Keratinocyte (primary cell): ENCODE data around the gene MICOS13. TPM values are rescaled to one million over a fixed set of nuclear protein-coding genes. Genes with fewer than 3 reads are reported as not detected.

ENCODE experiments used
- DNase-seq: peaks from one replicate; pipeline ENCODE4 v3.0.0-alpha.2; 2011; ENCODE audit warnings: low read depth, missing footprints, low spot score
- FAIRE-seq: peaks from 2 replicates; lab custom pipeline; 2011; peaks lifted over from hg19 to GRCh38; lab: Jason Lieb, UNC
- H2AFZ ChIP-seq: 2 replicates; pipeline ENCODE4 v1.6.0; 2012; ENCODE audit warnings: low read length, control low read depth, inconsistent platforms; ENCODE audit not compliant: control insufficient read depth
- H3K27ac ChIP-seq: 2 replicates; pipeline ENCODE4 v1.5.1; 2011; ENCODE audit warnings: low read length; ENCODE audit not compliant: control insufficient read depth, insufficient read depth
- H3K27me3 ChIP-seq: 3 replicates; pipeline ENCODE4 v1.6.0; 2011; ENCODE audit warnings: low read length; ENCODE audit not compliant: control insufficient read depth, insufficient read depth; ENCODE audit errors: extremely low read depth
- H3K36me3 ChIP-seq, 2 experiments: 2 replicates in 1 of 2; 3 replicates in 1 of 2; pipeline ENCODE4 v1.5.1; 2011; ENCODE audit warnings: low read length in 2 of 2, mild to moderate bottlenecking in 1 of 2; ENCODE audit not compliant: control insufficient read depth in 2 of 2, insufficient read depth in 2 of 2; ENCODE audit errors: extremely low read depth in 1 of 2
- H3K4me1 ChIP-seq: 3 replicates; pipeline ENCODE4 v1.5.1; 2011; ENCODE audit warnings: low read length; ENCODE audit not compliant: control insufficient read depth, insufficient read depth; ENCODE audit errors: extremely low read depth
- H3K4me2 ChIP-seq: 3 replicates; pipeline ENCODE4 v1.6.0; 2011; ENCODE audit warnings: low read depth, low read length; ENCODE audit not compliant: control insufficient read depth, insufficient read depth; ENCODE audit errors: extremely low read depth
- H3K4me3 ChIP-seq, 3 experiments: fragments of 200-600 bp in 1 of 3; sonication (generic) in 1 of 3; 2 replicates in 2 of 3; 3 replicates in 1 of 3; pipeline ENCODE4 v1.5.1; 2011 to 2016; ENCODE audit warnings: low read length in 3 of 3, mild to moderate bottlenecking in 3 of 3, control low read depth in 2 of 3, inconsistent platforms in 1 of 3, low read depth in 1 of 3, mixed read lengths in 1 of 3, mixed run types in 1 of 3, moderate library complexity in 1 of 3; ENCODE audit not compliant: control insufficient read depth in 2 of 3, insufficient read depth in 2 of 3; ENCODE audit errors: extremely low read depth in 1 of 3
- H3K79me2 ChIP-seq: 2 replicates; pipeline ENCODE4 v1.6.0; 2012; ENCODE audit warnings: low read length; ENCODE audit not compliant: control insufficient read depth, insufficient read depth
- H3K9ac ChIP-seq: 3 replicates; pipeline ENCODE4 v1.6.0; 2011; ENCODE audit warnings: low read length; ENCODE audit not compliant: control insufficient read depth, insufficient read depth; ENCODE audit errors: extremely low read depth
- H3K9me1 ChIP-seq: 3 replicates; pipeline ENCODE4 v1.6.0; 2011; ENCODE audit warnings: low read length; ENCODE audit not compliant: control insufficient read depth, insufficient read depth; ENCODE audit errors: extremely low read depth
- H3K9me3 ChIP-seq: 2 replicates; pipeline ENCODE4 v1.5.1; 2012; ENCODE audit warnings: low read depth, low read length; ENCODE audit not compliant: control insufficient read depth
- H4K20me1 ChIP-seq: 3 replicates; pipeline ENCODE4 v1.6.0; 2011; ENCODE audit warnings: low read length; ENCODE audit not compliant: control insufficient read depth, insufficient read depth; ENCODE audit errors: extremely low read depth
- EZH2 ChIP-seq: IDR thresholded peaks from one replicate; pipeline ENCODE4 v1.6.1; 2012; ENCODE audit warnings: inconsistent platforms, mild to moderate bottlenecking, low read length, moderate library complexity
- dilution Hi-C: fragments of 300-500 bp; cut with MboI; formaldehyde crosslinking; loops from one replicate; pipeline ENCODE4 v1.7.0; 2020; ENCODE audit warnings: low sequenced_read_pairs; ENCODE audit not compliant: extremely low pct_ligation_motif_present
- polyA plus RNA-seq, 5 experiments: library from polyadenylated mRNA; depleted of rRNA in 3 of 5; stranded (reverse) in 3 of 5; stranded (forward) in 1 of 5; unstranded in 1 of 5; fragments of >200 nt; gene quantifications; 1 replicate in 1 of 5; 2 replicates in 3 of 5; 3 replicates in 1 of 5; pipeline versions ENCODE4 v1.2.1 to v1.2.3, GENCODE V29; 2011 to 2012; ENCODE audit warnings: missing spikeins in 2 of 5, low read depth in 1 of 5, low replicate concordance in 1 of 5
- TF ChIP-seq, protein P1 (sequence below), 3 experiments: IDR thresholded peaks in 1 of 3; conservative IDR thresholded peaks in 1 of 3; optimal IDR thresholded peaks in 1 of 3; 2 replicates in 2 of 3; 3 replicates in 1 of 3; pipeline versions ENCODE3 to v1.5.1; 2011; ENCODE audit warnings: low read length in 3 of 3, mild to moderate bottlenecking in 3 of 3, moderate library complexity in 2 of 3, control low read depth in 1 of 3, inconsistent platforms in 1 of 3; ENCODE audit not compliant: insufficient read depth in 2 of 3; ENCODE audit errors: extremely low read depth in 1 of 3

The MICOS13 gene
- polyA plus RNA-seq, 1 donor (not counting 4 experiments of a cell fraction or from before 2014, with no cell fraction given) = 35.2 TPM

- FAIRE-seq = no peak
- no peaks in the 10 kb centered on the region for H3K4me1 ChIP-seq
- no peak overlapping the region for H3K9ac ChIP-seq
- peaks cover 6% of the 10 kb centered on the region for H3K9me1 ChIP-seq
- no peak overlapping the region for H3K27ac ChIP-seq
- H2AFZ ChIP-seq = no peak overlapping the region
- H3K79me2 ChIP-seq = peaks cover 96% of the 10 kb centered on the region
- TF ChIP-seq, protein P1, sequence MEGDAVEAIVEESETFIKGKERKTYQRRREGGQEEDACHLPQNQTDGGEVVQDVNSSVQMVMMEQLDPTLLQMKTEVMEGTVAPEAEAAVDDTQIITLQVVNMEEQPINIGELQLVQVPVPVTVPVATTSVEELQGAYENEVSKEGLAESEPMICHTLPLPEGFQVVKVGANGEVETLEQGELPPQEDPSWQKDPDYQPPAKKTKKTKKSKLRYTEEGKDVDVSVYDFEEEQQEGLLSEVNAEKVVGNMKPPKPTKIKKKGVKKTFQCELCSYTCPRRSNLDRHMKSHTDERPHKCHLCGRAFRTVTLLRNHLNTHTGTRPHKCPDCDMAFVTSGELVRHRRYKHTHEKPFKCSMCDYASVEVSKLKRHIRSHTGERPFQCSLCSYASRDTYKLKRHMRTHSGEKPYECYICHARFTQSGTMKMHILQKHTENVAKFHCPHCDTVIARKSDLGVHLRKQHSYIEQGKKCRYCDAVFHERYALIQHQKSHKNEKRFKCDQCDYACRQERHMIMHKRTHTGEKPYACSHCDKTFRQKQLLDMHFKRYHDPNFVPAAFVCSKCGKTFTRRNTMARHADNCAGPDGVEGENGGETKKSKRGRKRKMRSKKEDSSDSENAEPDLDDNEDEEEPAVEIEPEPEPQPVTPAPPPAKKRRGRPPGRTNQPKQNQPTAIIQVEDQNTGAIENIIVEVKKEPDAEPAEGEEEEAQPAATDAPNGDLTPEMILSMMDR (optimal IDR thresholded peaks at IDR 0.05 in 1 of 3, IDR thresholded peaks at IDR 0.05 in 1 of 3, conservative IDR thresholded peaks at IDR 0.05 in 1 of 3; ENCODE audit: extremely low read depth in 1 of 3, insufficient read depth in 2 of 3, low read length in 3 of 3) = no peak
- no peak for TF ChIP-seq EZH2
- H3K9me3 ChIP-seq = no peaks in the 10 kb centered on the region
- peaks cover 17 to 35% of the 10 kb centered on the region in 2 experiments for H3K36me3 ChIP-seq
- H3K27me3 ChIP-seq = no peaks in the 10 kb centered on the region
- dilution Hi-C loops = no loop called here
- H3K4me3 ChIP-seq = no peak overlapping the region
- DNase-seq = no peak
- H4K20me1 ChIP-seq = peaks cover 40% of the 10 kb centered on the region
- H3K4me2 ChIP-seq = no peak overlapping the region
Measured at GRCh38 chr19:5631567-5632240, 48.6 kb downstream of the MICOS13 start.

GRCh38 chr19:5628919-5629481, 51.3 kb downstream of the MICOS13 start:
- Histone ChIP-seq H3K27ac (no peak overlapping the region), H3K9me1 (no peaks in the 10 kb centered on the region), H3K36me3 (peaks cover 19 to 55% of the 10 kb centered on the region in 2 experiments), H2AFZ (no peak overlapping the region), H3K4me1 (peaks cover 13% of the 10 kb centered on the region), H3K27me3 (no peaks in the 10 kb centered on the region), H4K20me1 (peaks cover 46% of the 10 kb centered on the region), H3K4me3 (no peak overlapping the region), H3K9me3 (no peaks in the 10 kb centered on the region), H3K79me2 (peaks cover 96% of the 10 kb centered on the region), H3K9ac (no peak overlapping the region), H3K4me2 (no peak overlapping the region)
- TF ChIP-seq, protein P1 (optimal IDR thresholded peaks at IDR 0.05 in 1 of 3, IDR thresholded peaks at IDR 0.05 in 1 of 3, conservative IDR thresholded peaks at IDR 0.05 in 1 of 3; ENCODE audit: extremely low read depth in 1 of 3, insufficient read depth in 2 of 3, low read length in 3 of 3) = no peak
- no peak for TF ChIP-seq EZH2
- dilution Hi-C loops = no loop called here
- FAIRE-seq = no peak
- no peak for DNase-seq
